Measurements from ENCODE around the gene BTBD6. TPM values are rescaled to one million over a fixed set of nuclear protein-coding genes. Genes with fewer than 3 reads are reported as not detected.

BTBD6 gene
- total RNA-seq, 1 experiment from 2014 or later = 30.1 TPM

DNA sequence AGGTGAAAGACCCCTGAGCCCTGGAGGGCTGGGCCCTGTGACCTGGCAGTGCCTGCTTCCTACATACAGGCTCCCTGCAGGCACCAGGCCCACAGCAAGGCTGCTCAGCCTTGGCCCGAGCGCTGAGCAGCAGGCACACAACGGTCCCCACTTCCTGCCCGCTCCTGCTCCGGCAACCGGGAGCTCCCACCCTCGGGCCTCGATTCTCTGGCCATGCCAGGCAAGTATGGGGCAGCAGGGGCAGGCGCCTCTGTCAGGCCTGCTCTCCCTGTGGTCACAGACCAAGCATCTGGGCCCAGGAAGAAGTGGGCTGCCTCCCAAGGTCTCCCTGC is 36.6 kb upstream of the BTBD6 start:
- Mint-ChIP-seq H3K36me3 (ENCODE audit: insufficient read depth, unreplicated experiment) (peaks cover 4% of the 10 kb centered on the region), H3K4me1 (ENCODE audit: low read depth, unreplicated experiment) (no peaks in the 10 kb centered on the region), H3K4me3 (ENCODE audit: low read depth, unreplicated experiment) (no peak overlapping the region), H3K27me3 (ENCODE audit: unreplicated experiment) (no peaks in the 10 kb centered on the region), H3K9me3 (ENCODE audit: low read depth, unreplicated experiment) (no peaks in the 10 kb centered on the region), H3K27ac (ENCODE audit: unreplicated experiment) (no peak overlapping the region)
- no peak for DNase-seq
- CTCF ChIA-PET = no interaction called here
- TF ChIP-seq, protein P1, sequence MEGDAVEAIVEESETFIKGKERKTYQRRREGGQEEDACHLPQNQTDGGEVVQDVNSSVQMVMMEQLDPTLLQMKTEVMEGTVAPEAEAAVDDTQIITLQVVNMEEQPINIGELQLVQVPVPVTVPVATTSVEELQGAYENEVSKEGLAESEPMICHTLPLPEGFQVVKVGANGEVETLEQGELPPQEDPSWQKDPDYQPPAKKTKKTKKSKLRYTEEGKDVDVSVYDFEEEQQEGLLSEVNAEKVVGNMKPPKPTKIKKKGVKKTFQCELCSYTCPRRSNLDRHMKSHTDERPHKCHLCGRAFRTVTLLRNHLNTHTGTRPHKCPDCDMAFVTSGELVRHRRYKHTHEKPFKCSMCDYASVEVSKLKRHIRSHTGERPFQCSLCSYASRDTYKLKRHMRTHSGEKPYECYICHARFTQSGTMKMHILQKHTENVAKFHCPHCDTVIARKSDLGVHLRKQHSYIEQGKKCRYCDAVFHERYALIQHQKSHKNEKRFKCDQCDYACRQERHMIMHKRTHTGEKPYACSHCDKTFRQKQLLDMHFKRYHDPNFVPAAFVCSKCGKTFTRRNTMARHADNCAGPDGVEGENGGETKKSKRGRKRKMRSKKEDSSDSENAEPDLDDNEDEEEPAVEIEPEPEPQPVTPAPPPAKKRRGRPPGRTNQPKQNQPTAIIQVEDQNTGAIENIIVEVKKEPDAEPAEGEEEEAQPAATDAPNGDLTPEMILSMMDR (IDR thresholded peaks at IDR 0.05; ENCODE audit: unreplicated experiment) = no peak
- no TSS peak for BruUV-seq (replicated peaks)
- intact Hi-C loops (cut with micrococcal nuclease; ENCODE audit: unreplicated experiment) = no loop called here

DNA sequence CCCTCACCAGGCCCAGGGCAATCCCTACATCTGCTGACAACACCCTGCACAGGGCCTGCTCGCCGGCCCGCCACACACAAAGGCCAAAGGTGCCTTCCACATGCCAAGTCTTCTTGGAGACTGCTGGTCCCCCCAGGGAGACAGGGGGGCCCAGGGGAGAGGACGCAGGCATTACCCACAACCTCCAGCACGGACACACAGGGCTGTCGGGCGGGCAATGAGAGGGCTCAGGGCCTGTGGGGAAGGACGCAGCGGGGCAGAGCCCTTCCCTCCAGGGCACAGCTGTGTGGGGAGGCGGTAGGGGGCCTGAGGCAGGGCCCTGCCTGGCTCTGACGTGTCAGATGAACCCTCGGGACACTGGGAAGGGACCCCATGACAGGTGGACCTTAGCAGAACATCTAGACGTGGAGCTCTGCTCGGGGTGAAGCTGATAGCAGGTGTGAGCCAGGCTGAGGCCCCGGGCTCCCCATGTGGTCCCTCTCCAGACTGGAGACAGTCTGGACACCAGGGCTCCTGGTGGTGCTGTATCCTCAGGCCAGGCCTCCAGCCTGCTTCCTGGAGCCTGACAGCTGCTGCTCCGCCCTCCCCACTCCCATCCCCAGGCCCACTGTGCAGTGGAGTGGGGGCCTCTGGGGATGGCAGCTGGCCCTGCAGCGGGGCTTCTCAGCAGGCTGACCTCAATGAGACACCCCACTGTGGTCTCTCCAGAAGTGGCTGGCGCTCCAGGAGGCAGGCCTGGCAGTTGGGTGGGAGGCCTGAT is 35.6 kb upstream of the BTBD6 start:
- CTCF ChIA-PET = no interaction called here

DNA sequence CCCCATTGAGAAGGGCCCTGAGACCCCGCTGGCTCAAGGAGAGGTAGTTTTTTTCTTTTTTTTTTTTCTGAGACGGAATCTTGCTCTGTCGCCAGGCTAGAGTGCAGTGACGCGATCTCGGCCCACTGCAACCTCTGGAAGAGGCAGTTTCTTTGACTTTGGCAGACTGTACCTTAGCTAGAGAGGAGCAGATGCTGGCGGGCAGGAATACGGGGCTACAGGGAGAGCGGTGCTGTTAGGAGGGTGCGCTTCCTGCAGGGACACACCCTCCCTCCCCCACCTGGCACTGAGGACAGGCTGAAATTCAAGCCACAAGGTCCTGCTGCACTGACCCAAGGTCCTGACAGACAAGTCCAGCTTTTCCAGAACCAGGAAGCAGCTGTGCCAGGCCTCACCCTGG is 35.0 kb upstream of the BTBD6 start:
- BruUV-seq (replicated peaks) = no TSS peak
- Mint-ChIP-seq H3K36me3 (ENCODE audit: insufficient read depth, unreplicated experiment) (peaks cover 7% of the 10 kb centered on the region), H3K27ac (ENCODE audit: unreplicated experiment) (no peak overlapping the region), H3K27me3 (ENCODE audit: unreplicated experiment) (no peaks in the 10 kb centered on the region), H3K4me3 (ENCODE audit: low read depth, unreplicated experiment) (no peak overlapping the region), H3K4me1 (ENCODE audit: low read depth, unreplicated experiment) (no peaks in the 10 kb centered on the region), H3K9me3 (ENCODE audit: low read depth, unreplicated experiment) (no peaks in the 10 kb centered on the region)
- CTCF ChIA-PET = no interaction called here
- TF ChIP-seq, protein P1 (IDR thresholded peaks at IDR 0.05; ENCODE audit: unreplicated experiment) = no peak
- intact Hi-C loops (cut with micrococcal nuclease; ENCODE audit: unreplicated experiment) = no loop called here
- DNase-seq = no peak

More for the DNA sequence above, 35.6 kb upstream of the BTBD6 start:
- DNase-seq = no peak
- intact Hi-C loops (cut with micrococcal nuclease; ENCODE audit: unreplicated experiment) = no loop called here
- H3K27me3 Mint-ChIP-seq (ENCODE audit: unreplicated experiment) = no peaks in the 10 kb centered on the region
- no peaks in the 10 kb centered on the region for H3K4me1 Mint-ChIP-seq (ENCODE audit: low read depth, unreplicated experiment)
- no peak overlapping the region for H3K27ac Mint-ChIP-seq (ENCODE audit: unreplicated experiment)
- H3K36me3 Mint-ChIP-seq (ENCODE audit: insufficient read depth, unreplicated experiment) = peaks cover 4% of the 10 kb centered on the region
- no peak overlapping the region for H3K4me3 Mint-ChIP-seq (ENCODE audit: low read depth, unreplicated experiment)
- TF ChIP-seq, protein P1 (IDR thresholded peaks at IDR 0.05; ENCODE audit: unreplicated experiment) = no peak
- no TSS peak for BruUV-seq (replicated peaks)
- H3K9me3 Mint-ChIP-seq (ENCODE audit: low read depth, unreplicated experiment) = no peaks in the 10 kb centered on the region

DNA sequence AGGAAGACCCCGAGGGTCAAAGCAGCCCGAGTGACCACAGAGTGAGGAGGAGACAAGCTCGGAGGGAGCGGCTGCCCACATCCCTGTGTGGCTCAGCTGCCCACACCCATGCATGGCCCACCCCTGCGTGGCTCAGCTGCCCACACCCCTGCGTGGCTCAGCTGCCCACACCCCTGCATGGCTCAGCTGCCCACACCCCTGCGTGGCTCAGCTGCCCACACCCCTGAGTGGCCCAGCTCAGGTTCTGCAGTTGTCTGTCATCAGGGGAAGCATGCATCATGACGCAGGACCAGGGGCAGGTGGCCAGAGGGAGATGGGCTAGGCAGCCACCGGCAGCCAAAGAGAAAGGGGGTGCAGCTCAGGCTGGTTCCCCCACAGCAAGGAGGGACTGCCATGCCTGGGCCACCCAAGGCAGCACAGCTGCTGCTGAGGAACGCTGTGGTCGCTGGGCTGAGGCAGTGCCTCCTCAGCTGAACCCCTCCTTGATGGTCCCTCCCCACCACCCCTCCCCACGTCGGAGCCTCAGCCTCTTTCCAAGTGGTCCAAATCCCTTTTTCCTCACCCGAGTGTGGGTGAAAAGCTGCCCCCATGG is 33.9 kb upstream of the BTBD6 start:
- Mint-ChIP-seq H3K36me3 (ENCODE audit: insufficient read depth, unreplicated experiment) (peaks cover 11% of the 10 kb centered on the region), H3K9me3 (ENCODE audit: low read depth, unreplicated experiment) (no peaks in the 10 kb centered on the region), H3K4me3 (ENCODE audit: low read depth, unreplicated experiment) (no peak overlapping the region), H3K4me1 (ENCODE audit: low read depth, unreplicated experiment) (no peaks in the 10 kb centered on the region), H3K27ac (ENCODE audit: unreplicated experiment) (no peak overlapping the region), H3K27me3 (ENCODE audit: unreplicated experiment) (no peaks in the 10 kb centered on the region)
- TF ChIP-seq, protein P1 (IDR thresholded peaks at IDR 0.05; ENCODE audit: unreplicated experiment) = no peak
- CTCF ChIA-PET = no interaction called here
- intact Hi-C loops (cut with micrococcal nuclease; ENCODE audit: unreplicated experiment) = no loop called here
- BruUV-seq (replicated peaks) = no TSS peak
- no peak for DNase-seq
